Astrocyte of the spinal cord (primary cell): ENCODE measurements around the gene PHC3.

Experiments
- DNase-seq: peaks from one replicate; pipeline ENCODE4 v3.0.0; 2011; ENCODE audit warnings: low read depth, low spot score
- H3K4me3 ChIP-seq: 2 replicates; pipeline ENCODE4 v1.5.1; 2011; ENCODE audit warnings: low read depth, mild to moderate bottlenecking, low read length, moderate library complexity
- in situ Hi-C: cut with HindIII; loops from 2 replicates; pipeline ENCODE4 v1.10.0; 2017; ENCODE audit warnings: low sequenced_read_pairs
- TF ChIP-seq, protein P1 (sequence below): IDR thresholded peaks from 2 replicates; pipeline ENCODE4 v1.5.1; 2012; ENCODE audit warnings: low read depth, mild to moderate bottlenecking, low read length, inconsistent platforms

The PHC3 gene

DNA sequence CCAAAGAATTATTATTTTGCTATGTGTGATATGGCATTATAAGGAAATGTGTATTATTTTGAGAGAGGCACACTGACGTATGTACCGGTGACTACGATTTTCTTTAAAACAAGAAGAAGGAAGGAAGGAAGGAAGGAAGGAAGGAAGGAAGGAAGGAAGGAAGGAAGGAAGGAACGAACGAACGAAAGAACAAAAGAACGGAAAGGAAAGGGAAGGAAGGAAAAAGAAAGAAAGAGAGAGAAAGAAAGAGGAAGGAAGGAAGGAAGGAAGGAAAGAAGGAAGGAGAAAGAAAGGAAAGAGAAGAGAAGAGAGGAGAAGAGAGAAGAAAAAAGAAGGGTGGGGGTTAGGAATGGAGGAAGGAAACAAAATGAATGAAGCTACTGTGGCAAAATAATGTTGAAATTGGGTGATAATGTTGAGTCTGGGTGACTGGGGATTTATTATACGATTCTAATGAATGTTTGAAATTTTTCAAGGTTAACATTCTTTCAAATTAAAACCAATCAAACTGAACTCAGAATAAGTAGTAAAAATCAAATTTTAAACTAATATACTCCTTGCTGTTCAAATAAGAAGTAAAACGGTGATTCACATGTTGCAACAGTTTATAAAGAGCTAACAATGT, 70.3 kb downstream of the PHC3 start:
- DNase-seq: no peak
- TF ChIP-seq, protein P1, sequence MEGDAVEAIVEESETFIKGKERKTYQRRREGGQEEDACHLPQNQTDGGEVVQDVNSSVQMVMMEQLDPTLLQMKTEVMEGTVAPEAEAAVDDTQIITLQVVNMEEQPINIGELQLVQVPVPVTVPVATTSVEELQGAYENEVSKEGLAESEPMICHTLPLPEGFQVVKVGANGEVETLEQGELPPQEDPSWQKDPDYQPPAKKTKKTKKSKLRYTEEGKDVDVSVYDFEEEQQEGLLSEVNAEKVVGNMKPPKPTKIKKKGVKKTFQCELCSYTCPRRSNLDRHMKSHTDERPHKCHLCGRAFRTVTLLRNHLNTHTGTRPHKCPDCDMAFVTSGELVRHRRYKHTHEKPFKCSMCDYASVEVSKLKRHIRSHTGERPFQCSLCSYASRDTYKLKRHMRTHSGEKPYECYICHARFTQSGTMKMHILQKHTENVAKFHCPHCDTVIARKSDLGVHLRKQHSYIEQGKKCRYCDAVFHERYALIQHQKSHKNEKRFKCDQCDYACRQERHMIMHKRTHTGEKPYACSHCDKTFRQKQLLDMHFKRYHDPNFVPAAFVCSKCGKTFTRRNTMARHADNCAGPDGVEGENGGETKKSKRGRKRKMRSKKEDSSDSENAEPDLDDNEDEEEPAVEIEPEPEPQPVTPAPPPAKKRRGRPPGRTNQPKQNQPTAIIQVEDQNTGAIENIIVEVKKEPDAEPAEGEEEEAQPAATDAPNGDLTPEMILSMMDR: no peak

DNA sequence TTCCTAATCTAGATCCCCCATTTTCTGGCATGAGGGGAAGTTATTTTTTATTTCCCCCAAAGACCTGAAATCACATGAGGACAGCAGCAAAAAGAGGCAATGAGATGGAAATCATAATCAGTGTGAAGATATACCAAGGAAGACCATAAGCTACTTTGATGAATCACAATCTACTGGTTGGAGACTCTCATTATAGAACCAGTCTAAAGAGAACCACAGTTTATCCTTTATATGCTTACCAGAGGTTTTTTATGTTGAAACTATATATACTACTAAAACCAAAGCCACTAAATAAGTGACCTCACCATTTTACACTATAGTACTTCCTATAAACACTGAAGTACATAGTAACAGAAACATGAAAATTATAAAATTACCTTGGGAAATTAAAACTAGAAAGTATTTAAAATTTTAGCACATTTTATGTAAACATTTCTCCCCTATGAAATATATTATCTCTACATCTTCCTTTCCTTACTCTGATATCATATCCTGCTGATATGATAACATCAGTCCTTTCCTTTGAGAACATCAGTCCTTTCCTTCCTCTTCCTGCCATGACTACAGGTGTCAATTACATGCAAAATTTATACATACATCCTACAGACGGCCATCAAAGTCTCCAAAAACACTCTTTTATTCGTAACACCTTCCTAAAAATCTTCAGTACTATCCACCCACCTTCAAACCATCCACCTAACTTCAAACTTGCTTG, 71.8 kb downstream of the PHC3 start:
- TF ChIP-seq, protein P1: no peak
- in situ Hi-C loops: no loop called here
- no peak for DNase-seq
- no peak overlapping the region for H3K4me3 ChIP-seq

More for the DNA sequence above, 70.3 kb downstream of the PHC3 start:
- H3K4me3 ChIP-seq: no peak overlapping the region
- in situ Hi-C loops: no loop called here

DNA sequence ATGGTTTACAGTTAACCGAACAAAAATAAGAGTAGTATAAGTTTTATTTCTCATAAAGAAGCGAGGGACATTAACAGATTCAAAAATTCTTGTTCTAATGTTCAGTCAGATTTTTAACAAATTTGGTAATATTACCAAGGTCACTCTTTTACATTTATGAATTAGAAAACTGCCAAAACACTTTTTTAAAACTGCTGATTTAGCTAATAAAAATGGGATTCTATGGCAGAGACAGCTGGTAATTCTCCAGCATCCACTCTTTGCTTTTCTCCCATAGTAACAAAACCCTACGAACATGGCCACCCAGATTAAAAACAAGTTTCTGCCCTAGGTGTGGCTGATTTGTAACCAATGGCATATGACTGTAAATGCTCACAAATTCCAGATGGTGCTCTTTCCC, 72.6 kb downstream of the PHC3 start:
- H3K4me3 ChIP-seq: no peak overlapping the region
- in situ Hi-C loops: no loop called here
- no peak for DNase-seq
- TF ChIP-seq, protein P1: no peak

DNA sequence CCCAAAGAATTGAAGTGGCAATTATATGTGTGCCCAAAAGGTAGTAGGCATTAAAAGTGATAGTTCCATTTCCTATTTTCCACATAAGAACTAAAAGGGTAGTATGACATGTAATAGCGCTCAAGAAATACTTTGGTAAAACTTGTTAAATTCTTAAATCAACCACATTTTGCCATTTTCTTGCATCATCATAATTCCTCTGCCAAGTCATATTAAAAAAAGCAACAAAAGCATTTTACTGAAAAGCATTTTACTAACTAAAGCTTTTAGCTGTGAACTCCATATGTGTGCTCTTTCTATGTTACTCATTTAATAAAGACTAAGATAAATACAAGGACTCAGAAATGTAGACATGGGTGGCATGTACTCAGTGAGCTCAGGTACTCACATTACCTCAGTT, 73.6 kb downstream of the PHC3 start:
- in situ Hi-C loops: no loop called here
- TF ChIP-seq, protein P1: no peak
- no peak overlapping the region for H3K4me3 ChIP-seq
- DNase-seq: no peak

DNA sequence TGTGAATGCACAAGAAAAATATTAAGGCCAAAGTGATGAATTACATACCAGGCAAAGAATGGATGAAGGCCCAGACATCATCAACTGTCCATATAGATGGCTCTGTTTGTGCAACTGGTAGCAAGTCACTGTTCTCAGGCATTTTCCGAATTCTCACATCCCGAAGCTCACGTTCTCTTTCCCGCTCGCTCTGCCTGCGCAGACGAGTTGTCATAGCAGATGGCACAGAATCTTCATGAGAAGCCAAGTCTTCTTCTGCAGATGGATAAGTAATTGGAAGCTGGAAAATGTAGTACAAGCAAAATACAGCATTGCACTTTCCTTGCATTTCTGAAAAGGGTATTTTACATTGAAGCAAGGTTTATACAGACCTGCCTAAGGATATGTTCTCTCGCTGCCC, 79.1 kb downstream of the PHC3 start:
- H3K4me3 ChIP-seq: no peak overlapping the region
- TF ChIP-seq, protein P1: no peak
- no peak for DNase-seq
- in situ Hi-C loops: no loop called here

DNA sequence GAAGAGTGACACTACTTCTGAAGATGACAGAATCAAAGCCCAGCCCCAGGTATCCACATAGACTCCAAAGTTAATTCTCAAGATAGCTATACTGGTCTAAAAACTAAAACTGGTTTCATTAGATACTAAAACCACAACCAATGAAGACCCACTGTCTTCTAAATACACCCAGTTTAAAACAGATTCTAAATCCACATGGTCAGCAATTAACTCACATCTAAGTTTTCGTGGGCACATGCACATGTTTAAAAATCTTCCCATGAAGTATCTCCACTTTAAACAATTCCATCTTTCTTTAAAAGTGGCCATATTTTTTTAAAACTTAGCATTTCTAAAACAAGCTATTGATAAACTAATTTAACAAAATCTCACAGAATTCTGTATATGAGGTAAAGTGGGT, 80.6 kb downstream of the PHC3 start:
- in situ Hi-C loops: no loop called here
- DNase-seq: no peak
- TF ChIP-seq, protein P1: no peak
- H3K4me3 ChIP-seq: no peak overlapping the region
